ENCODE measurements around the gene HOXC12. TPM values are rescaled to one million over a fixed set of nuclear protein-coding genes. Genes with fewer than 3 reads are reported as not detected.

The HOXC12 gene
- total and polyA plus RNA-seq, 7 donors, result not detected

- no peak for TF ChIP-seq POLR2AphosphoS5 (IDR thresholded peaks at IDR 0.05)
- H3K4me3 ChIP-seq, result no peak overlapping the region
- no peak overlapping the region for H3K27ac ChIP-seq
- H3K4me1 ChIP-seq, result peaks cover 0 to 18% (median 15%) of the 10 kb centered on the region in 4 donors
- WGBS, 2 donors, result 30 to 55% methylated on average over 2 of the region's 2 CpGs
- intact Hi-C loops (cut with DNase I), result loop anchor here (10.0 kb wide), 1 partner anchor 367 kb away; no protein-coding TSS in a partner anchor
- no peaks in the 10 kb centered on the region for H3K9me3 ChIP-seq
- H3K27me3 ChIP-seq, result peaks cover 81 to 100% (median 99%) of the 10 kb centered on the region in 3 donors
- H3K36me3 ChIP-seq, result no peaks in the 10 kb centered on the region
- no peak for DNase-seq
These were observed 53.0 kb downstream of the HOXC12 start for GRCh38 chr12:54007538-54008259.

DNA sequence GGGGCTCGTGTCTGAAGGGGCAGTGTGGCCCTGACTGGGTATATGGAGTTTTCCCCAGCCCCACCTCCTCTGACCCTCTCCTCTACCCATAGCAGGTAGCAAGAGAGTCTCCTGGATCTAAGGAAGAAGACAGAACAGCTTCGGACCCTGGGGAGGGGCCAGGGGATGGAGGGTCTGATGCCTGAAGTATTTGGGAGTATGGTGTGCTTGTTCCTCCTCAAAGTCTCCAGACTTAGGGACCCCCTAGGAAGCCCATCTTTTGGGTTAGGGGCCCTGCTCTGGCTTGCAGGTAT, 53.5 kb downstream of the HOXC12 start:
- Histone ChIP-seq H3K9me3 (no peaks in the 10 kb centered on the region), H3K4me1 (peaks cover 0 to 18% (median 15%) of the 10 kb centered on the region in 4 donors), H3K27ac (no peak overlapping the region), H3K27me3 (peaks cover 82 to 100% (median 99%) of the 10 kb centered on the region in 3 donors), H3K36me3 (no peaks in the 10 kb centered on the region), H3K4me3 (no peak overlapping the region)
- no peak for TF ChIP-seq POLR2AphosphoS5 (IDR thresholded peaks at IDR 0.05)
- TF ChIP-seq POLR2A (IDR thresholded peaks at IDR 0.05), result no peak
- TF ChIP-seq EP300 (IDR thresholded peaks at IDR 0.05), result no peak
- TF ChIP-seq, protein P1, sequence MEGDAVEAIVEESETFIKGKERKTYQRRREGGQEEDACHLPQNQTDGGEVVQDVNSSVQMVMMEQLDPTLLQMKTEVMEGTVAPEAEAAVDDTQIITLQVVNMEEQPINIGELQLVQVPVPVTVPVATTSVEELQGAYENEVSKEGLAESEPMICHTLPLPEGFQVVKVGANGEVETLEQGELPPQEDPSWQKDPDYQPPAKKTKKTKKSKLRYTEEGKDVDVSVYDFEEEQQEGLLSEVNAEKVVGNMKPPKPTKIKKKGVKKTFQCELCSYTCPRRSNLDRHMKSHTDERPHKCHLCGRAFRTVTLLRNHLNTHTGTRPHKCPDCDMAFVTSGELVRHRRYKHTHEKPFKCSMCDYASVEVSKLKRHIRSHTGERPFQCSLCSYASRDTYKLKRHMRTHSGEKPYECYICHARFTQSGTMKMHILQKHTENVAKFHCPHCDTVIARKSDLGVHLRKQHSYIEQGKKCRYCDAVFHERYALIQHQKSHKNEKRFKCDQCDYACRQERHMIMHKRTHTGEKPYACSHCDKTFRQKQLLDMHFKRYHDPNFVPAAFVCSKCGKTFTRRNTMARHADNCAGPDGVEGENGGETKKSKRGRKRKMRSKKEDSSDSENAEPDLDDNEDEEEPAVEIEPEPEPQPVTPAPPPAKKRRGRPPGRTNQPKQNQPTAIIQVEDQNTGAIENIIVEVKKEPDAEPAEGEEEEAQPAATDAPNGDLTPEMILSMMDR (IDR thresholded peaks at IDR 0.05), result no peak
- intact Hi-C loops (cut with DNase I), result loop anchor here (10.0 kb wide), 1 partner anchor 367 kb away; no protein-coding TSS in a partner anchor
- 18 to 19% methylated on average over 2 of the region's 2 CpGs for WGBS, 2 donors
- no peak for DNase-seq

Small RNAs within 50 kb of the gene (small RNA-seq; reads per million reads assigned to genes)
- gene AC012531.3 (0 reads per million in 3 donors), gene AC012531.4 (0 reads per million in 3 donors), gene MIR196A2 (0.58 to 1.6 (median 1.3) reads per million in 3 donors), gene RF01905 (0 reads per million in 3 donors), gene RF01906 (0 reads per million in 3 donors)

Other genes with a start within 250 kb of the HOXC12 start
- 100 to 1,000 TPM; 232 to 322 (median 303) TPM for gene CALCOCO1, start 227.5 kb upstream of the HOXC12 start, total RNA-seq
- 10 to 100 TPM; 24.0 to 59.5 (median 54.7) TPM for gene CALCOCO1, start 227.5 kb upstream of the HOXC12 start, polyA plus RNA-seq
- not detected for gene CISTR, start 202.9 kb upstream of the HOXC12 start, total RNA-seq
- gene CISTR, start 202.9 kb upstream of the HOXC12 start, polyA plus RNA-seq, result not detected
- gene HOXC13, start 16.1 kb upstream of the HOXC12 start, total RNA-seq, result not detected
- gene HOXC13, start 16.1 kb upstream of the HOXC12 start, polyA plus RNA-seq, result under 1 TPM in 1 of 3 donors, not detected in 2; 0.60 TPM
- gene HOXC11, start 18.2 kb downstream of the HOXC12 start, total RNA-seq, result not detected
- gene HOXC11, start 18.2 kb downstream of the HOXC12 start, polyA plus RNA-seq, result not detected
- not detected for gene HOTAIR, start 20.1 kb downstream of the HOXC12 start, total RNA-seq
- not detected for gene HOTAIR, start 20.1 kb downstream of the HOXC12 start, polyA plus RNA-seq
- gene HOXC10, start 30.2 kb downstream of the HOXC12 start, total RNA-seq, result not detected
- gene HOXC10, start 30.2 kb downstream of the HOXC12 start, polyA plus RNA-seq, result not detected
- gene HOXC9, start 45.3 kb downstream of the HOXC12 start, total RNA-seq, result not detected
- gene HOXC9, start 45.3 kb downstream of the HOXC12 start, polyA plus RNA-seq, result under 1 TPM in 1 of 3 donors, not detected in 2; 0.04 TPM
- gene HOXC8, start 54.1 kb downstream of the HOXC12 start, total RNA-seq, result not detected
- 1 to 10 TPM in 1 of 3 donors, not detected in 2; 1.8 TPM for gene HOXC8, start 54.1 kb downstream of the HOXC12 start, polyA plus RNA-seq
- gene HOXC6, start 73.5 kb downstream of the HOXC12 start, total RNA-seq, result not detected
- gene HOXC6, start 73.5 kb downstream of the HOXC12 start, polyA plus RNA-seq, result not detected
- 1 to 10 TPM in 1 of 4 donors, not detected in 3; 1.4 TPM for gene HOXC5, start 78.1 kb downstream of the HOXC12 start, total RNA-seq
- under 1 TPM in 1 of 3 donors, not detected in 2; 0.03 TPM for gene HOXC5, start 78.1 kb downstream of the HOXC12 start, polyA plus RNA-seq
- gene HOXC4, start 98.9 kb downstream of the HOXC12 start, total RNA-seq, result 1 to 10 TPM in 1 of 4 donors, under 1 TPM in 2, not detected in 1; 0.66 to 1.2 (median 0.71) TPM
- gene HOXC4, start 98.9 kb downstream of the HOXC12 start, polyA plus RNA-seq, result under 1 TPM in 1 of 3 donors, not detected in 2; 0.38 TPM
- 10 to 100 TPM; 21.4 to 40.4 (median 38.1) TPM for gene SMUG1, start 234.1 kb downstream of the HOXC12 start, total RNA-seq
- gene SMUG1, start 234.1 kb downstream of the HOXC12 start, polyA plus RNA-seq, result 10 to 100 TPM; 21.5 to 64.7 (median 43.8) TPM